Stimulated activated CD8-positive, alpha-beta memory T cell treated with anti-CD3 and anti-CD28 coated beads, Interleukin-12 subunit alpha, Interleukin-12 subunit beta, amount 100 ng/mL, for 24 hours (primary cell): ENCODE data around the gene ZNF814.
"Not testable (repeated sequence)": the region's sequence is repeated elsewhere in the genome, so short reads cannot be mapped to it uniquely, and the experiment has no call there.

Experiments
- DNase-seq: peaks from one replicate; pipeline ENCODE4 v3.0.0-alpha.2; 2020; ENCODE audit errors: extremely low read depth

ZNF814 gene

GRCh38 chr19:57888560-57889231, at the start of gene ZNF814:
Gene ZNF814 (minus strand): TSS chr19:57889037. CDS start chr19:57888802, 235 bp downstream.
- DNase-seq, result peak; percentile 59

GRCh38 chr19:57935731-57936130, 46.9 kb upstream of the ZNF814 start:
- no peak for DNase-seq

DNA sequence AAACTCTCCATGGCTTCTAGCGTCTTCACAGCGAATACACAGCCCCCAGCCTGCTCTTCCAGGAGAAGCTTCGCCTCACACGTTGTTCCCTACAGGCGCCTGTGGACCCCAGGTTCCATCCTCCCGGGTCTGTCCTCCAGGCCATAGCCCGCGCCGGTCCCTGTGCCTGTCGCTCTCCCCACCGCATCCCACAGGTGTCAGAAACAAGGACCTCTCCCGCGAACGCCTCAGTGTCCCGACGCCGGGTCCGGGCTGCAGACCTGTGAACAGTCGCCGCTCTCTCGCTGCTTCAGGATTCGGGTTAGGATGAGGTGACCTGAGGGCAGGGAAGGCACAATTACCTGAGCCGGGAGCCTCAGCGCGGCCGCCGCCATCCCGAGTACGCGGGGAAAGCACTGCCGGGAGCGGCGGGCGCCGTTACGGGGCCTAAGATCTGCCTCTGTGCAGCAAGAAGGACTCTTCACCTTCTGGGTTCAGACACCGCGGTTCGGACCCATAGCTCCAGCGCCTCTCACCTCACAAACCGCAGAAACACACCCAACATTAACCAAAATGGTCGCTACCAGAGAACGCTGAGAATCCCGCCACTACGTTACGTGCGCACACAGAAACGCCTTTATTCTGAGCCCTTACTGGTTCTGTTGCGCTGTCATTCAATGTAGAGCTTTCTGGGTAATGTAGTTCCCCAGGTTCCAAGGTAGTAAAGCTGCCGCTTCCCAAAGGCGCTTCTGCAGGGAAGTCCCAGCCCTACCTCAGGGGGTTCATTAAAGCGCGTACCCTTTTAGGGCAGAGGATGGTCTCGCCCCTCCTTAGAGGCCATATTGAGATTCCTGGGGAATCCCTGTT, 46.2 kb upstream of the ZNF814 start, which contains the start of gene ZNF418:
Gene ZNF418, minus strand, starts transcription at position 583 of the 846 bp plus-strand sequence. CDS start 1,580 bp downstream, outside the sequence.
- no peak for DNase-seq

DNA sequence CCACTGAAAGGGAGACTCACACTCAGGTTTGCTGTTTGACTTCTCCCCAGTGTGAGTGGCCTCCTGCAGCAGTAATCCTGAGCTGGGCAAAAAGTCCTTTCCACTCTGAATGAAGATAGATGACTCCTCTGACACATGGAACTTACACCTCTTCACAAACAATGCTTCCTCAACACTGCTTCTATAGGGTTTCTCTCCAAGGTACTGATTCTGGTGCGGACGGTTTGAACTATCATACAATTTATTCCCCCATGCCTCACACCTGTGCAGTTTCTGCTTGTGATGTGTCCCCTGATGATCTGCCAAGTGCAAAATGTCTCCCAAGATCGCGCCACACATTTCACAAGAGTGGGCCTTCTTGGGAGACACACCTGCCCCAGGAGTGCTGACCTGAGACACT, 38.8 kb upstream of the ZNF814 start:
- DNase-seq, result no peak

- peak; percentile 64 for DNase-seq
These were observed 27.5 kb upstream of the ZNF814 start, which contains the start of gene ZNF417 for GRCh38 chr19:57916168-57916995. Gene ZNF417 (minus strand): TSS chr19:57916592. CDS start chr19:57916411, 181 bp downstream.

DNA sequence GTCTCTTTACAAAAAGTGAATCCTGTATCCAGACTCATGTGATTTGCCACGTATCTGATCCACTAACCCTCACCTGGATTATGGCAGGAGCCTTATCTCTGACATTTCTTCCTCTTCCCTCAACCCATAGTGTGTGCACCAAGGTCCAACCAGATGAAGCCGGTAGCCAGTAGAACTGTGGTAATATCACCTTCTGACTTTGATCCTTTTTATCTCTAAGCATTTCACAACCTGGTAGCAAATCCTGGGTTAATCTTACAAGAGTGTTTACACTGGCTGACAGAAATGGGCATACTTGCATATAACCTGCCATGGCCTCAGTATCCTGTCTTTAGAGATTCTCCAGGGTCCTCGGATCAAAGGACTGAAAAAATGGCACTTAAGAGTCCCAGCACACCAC, 25.7 kb upstream of the ZNF814 start:
- DNase-seq, result no peak

- DNase-seq, result no peak
These were observed 18.6 kb upstream of the ZNF814 start for GRCh38 chr19:57907394-57907793.

- DNase-seq, result no peak
These were observed 16.4 kb upstream of the ZNF814 start for GRCh38 chr19:57905258-57905657.

GRCh38 chr19:57903618-57904184, 14.9 kb upstream of the ZNF814 start:
- DNase-seq, result no peak

GRCh38 chr19:57900311-57900710, 11.5 kb upstream of the ZNF814 start:
- DNase-seq, result no peak

GRCh38 chr19:57890706-57891105, 1.9 kb upstream of the ZNF814 start:
- DNase-seq, result not testable (repeated sequence)

DNA sequence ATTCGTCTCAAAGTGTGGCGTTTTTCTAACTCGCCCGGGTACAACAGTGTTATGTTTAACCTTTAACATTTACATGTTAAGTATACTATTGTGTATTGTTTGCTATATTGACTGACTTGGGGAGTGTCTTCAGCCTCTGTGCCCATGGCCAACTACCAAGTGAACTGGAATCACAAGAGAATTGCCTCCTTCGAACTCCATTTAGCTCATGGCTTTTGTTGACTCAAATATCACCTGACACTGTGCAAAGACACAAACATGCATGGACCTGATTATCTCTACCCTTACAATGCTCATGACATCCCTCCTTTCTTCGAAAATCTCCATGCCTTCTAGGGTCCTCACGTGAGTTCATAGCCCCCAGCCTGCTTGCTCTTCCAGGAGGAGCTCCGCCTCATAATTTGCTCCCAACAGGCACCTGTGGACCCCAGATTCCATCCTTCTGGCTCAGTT, 704 bp downstream of the ZNF814 start:
- no peak for DNase-seq

- no peak for DNase-seq
These were observed 1.5 kb downstream of the ZNF814 start for GRCh38 chr19:57887195-57887941.

DNA sequence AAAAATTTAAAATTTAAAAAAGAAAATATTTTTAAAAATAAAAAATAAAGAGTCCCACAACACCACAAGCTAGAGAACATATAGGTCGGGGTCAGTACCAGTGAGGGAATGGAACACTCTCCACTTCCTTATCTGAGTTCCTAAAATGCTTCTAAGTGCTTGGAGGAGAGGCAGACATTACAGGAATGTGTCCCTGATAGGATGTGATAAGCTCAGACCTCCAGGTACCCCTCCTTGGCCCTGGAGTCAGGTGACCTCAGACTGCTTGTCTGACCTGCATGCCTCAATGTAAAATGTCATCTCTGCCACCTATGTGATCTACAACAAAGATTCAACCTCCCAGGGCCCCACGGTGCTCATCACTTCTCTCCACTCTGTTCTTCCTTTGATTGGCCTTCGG, 2.8 kb downstream of the ZNF814 start:
- DNase-seq, result no peak

- DNase-seq, result not testable (repeated sequence)
These were observed 14.7 kb downstream of the ZNF814 start for GRCh38 chr19:57873883-57874799.

DNA sequence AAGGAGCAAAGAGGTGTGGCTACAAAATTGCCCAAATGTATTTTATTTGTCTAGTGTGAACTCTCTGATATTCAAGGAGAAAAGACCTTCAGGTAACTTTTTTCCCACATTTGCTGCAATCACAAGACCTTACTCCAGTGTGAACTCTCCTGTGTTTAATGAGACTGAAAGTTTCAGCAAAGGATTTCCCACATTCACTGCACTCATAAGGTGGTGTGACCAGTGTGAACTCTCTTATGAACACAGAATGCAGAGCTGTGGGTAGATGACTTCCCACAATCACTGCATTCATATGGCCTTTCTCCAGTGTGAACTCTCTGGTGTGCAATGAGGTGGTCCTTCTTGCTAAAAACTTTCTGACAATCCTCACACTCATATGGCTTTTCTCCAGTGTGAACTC, 16.4 kb downstream of the ZNF814 start:
- DNase-seq, result no peak

GRCh38 chr19:57870225-57870624, 18.6 kb downstream of the ZNF814 start:
- no peak for DNase-seq

GRCh38 chr19:57869655-57870054, 19.2 kb downstream of the ZNF814 start:
- DNase-seq, result not testable (repeated sequence)

GRCh38 chr19:57867868-57868492, 20.9 kb downstream of the ZNF814 start:
- DNase-seq, result no peak
